HG02943 (cell line): ENCODE results near the gene SETBP1.

ENCODE experiments used
- ATAC-seq: cut with Tn5 transposase; IDR thresholded peaks from one replicate; pipeline ENCODE4 v1.9.1; 2021; ENCODE audit warnings: mild to moderate bottlenecking, low read depth, moderate library complexity; ENCODE audit not compliant: unreplicated experiment

SETBP1 gene

DNA sequence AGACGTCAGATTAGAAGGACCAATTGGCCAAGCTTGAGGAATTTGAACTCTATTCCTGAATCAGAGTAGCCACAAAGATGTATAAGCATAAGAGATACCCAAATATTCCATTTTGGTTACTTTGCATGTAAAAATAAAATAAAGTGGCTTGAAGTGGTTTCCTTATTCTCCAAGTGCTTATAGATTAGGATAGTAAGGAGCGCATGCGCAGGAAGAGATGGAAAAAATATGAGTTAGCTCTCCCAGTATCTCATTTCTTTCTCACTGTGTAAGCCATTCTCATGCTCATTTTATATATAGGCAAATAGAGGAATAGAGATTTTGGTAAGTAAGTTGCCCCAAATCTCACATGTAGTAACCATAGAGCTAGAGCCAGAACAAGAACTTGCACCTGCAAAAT, 241.3 kb downstream of the SETBP1 start:
- ATAC-seq = no peak

DNA sequence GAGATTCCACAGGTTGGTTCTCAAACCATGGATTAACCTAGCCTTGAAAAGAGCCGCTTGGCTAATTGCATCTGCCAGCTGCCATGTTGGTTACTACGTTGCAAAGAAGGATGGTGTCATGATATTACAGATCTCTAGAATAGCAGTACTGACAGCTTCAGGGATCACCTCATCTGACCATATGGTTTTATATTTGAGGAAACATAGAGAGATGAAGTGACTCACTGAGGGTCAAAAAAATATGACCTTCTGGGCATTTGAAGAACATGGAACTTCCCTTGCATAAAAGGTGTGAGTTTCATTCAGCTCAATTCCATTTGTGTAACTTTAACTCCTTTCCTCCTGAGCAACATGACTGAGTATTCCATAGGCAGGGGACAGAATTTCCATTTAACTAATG, 242.3 kb downstream of the SETBP1 start:
- no peak for ATAC-seq

DNA sequence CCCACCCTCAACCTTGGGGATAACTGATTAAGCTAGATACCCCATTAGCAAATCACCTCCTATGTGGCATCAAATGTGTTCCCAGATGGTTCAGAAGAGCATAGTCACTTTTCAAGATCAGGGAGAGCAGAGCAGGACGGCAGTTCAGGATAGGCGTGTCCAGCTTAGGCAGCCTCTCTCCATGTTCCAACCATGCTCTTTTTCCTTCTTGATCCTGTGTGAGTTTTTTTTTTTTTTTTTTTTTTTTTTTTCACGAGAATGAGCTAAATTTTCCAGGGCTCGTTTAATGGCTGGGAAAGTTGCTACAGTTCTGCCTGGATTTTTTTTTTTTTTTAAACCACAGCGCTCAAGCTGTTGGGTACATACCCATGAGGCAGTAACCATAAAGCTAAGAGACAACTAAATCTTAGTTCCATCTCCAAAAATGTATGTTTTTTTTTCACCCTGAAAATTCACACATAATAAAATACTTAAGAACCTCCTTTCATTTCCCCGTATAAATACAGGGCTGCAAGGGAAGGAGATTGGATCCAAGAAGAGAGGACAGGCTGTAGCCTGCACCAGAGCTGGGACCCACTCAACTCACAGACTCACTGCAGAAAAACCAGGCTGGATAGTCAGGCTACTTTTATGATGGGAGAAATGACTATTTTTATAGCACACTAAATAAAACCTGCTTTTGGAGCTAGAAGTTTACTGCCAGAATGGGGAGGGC, 244.3 kb downstream of the SETBP1 start:
- ATAC-seq = no peak

DNA sequence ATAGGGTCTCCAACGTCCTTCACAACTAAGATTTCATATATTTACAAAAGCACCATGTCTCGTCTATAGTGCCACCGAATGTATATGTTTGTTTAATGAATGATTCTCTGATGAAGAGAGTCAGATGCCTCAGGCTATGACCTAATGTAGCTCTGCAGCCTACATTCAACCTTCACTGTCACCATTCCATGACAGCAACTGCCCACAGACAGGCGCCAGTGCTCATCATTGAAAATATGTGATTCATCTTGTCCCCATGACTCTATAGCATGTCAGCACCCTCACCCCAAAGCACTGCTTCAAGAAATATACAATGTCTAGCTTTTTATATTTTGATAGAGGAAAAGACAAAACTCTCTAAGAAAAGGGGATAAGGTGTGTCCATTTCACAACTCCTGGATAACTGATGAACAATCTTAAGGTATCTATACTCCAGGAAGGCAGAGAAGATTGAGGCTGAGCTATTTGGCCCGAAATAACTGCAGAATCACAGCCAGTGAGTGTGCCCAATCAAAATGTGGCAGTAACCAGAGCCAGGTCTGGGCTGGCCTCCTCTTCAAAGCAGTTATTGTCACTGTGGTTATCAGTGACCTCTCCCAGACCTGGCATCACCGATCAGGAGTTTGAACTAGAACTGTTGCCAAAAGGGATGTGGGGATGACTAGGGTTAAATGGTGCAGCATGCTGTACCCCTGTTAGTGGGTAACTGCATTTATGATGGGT, 246.6 kb downstream of the SETBP1 start:
- ATAC-seq = no peak

DNA sequence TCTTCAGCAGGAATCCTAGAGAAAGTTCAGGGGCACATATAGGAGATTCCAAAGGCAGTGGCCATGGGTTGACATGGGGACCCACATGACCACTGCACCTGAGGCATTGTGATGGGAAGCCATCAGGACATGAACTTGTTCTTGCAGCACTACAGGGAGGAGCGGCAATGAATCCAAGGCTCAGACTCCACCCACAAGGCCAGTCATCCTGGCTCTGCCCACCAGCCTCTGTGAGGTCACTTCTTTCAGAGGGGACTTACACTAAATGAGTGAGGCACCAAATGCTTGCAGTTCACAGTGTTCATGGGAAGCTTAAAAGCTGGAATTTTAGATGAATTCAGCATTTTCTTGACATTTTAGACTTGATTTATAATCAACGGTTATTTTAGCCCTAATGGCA, 254.2 kb downstream of the SETBP1 start:
- no peak for ATAC-seq

DNA sequence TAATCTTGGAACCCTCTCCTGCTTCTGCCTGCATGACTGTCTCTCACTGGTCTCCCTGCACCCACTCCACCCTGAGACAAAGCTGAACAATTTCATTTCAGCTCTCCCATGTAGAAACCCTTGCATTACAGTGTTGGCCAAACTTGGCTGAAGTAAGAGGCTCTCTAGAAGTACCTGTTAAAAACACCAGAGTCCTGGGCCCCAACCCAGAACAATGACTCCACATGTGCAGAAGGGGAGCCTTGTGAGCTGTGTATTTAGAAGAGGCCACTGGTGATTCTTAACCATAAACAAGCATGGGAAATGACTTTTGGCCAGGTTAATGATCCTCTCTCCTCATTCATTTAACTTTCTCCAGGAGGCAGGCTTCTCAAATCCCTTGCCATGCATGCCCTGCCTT, 254.8 kb downstream of the SETBP1 start:
- ATAC-seq = no peak

DNA sequence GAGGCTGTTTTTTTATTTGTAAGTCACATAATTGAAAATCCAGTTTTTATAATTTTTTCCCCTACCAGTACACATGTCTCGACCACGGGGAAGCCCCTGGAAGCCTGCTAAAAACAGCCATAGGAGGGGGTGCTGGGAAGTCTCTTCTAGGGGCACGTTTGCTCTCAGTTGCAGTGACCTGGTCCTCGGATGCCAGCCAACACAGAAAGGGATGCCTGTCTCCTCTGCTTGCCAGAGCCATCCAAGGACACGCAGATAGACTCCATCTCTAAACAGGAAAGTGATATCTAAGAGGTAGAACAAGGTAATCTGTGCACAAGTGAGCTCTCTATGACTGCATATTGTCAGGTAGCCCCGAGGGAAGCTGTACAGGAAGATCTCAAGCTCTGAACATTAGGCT, 255.8 kb downstream of the SETBP1 start:
- ATAC-seq = no peak

DNA sequence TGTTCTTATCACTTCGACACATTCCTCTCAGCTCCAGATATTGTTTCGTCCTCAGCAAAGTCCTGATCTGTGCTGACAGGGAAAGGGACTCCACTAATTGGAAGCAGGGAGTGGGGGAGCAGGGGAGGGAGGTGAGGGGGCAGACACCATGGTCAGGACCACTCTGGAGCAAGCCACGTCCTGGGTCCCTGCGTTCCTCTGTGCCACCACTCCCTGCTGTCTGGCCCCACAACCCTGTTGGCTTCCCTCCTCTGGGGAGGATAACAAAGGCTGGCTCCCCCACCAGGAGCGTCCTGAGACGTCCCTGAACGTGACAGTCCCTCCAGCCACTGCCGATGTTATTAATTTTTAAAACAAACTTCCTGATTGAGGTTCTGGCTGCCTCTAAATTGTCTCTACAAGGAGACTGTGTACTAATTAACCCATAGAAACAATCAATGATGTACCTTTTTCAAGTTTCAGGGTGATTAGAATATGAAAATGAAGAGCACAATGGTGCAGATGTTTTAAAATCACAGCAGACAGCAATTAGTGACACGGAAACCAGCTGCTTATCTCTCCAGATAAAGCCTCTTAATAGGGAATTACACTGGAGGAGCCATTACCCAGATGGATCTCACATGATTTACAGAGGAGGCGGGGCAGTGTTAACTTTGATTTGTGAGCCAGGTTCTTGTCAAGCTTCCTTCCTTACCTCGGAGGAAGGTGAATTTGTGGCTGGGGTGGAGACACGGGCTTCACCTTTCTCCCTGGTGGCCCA, 257.5 kb downstream of the SETBP1 start:
- no peak for ATAC-seq

DNA sequence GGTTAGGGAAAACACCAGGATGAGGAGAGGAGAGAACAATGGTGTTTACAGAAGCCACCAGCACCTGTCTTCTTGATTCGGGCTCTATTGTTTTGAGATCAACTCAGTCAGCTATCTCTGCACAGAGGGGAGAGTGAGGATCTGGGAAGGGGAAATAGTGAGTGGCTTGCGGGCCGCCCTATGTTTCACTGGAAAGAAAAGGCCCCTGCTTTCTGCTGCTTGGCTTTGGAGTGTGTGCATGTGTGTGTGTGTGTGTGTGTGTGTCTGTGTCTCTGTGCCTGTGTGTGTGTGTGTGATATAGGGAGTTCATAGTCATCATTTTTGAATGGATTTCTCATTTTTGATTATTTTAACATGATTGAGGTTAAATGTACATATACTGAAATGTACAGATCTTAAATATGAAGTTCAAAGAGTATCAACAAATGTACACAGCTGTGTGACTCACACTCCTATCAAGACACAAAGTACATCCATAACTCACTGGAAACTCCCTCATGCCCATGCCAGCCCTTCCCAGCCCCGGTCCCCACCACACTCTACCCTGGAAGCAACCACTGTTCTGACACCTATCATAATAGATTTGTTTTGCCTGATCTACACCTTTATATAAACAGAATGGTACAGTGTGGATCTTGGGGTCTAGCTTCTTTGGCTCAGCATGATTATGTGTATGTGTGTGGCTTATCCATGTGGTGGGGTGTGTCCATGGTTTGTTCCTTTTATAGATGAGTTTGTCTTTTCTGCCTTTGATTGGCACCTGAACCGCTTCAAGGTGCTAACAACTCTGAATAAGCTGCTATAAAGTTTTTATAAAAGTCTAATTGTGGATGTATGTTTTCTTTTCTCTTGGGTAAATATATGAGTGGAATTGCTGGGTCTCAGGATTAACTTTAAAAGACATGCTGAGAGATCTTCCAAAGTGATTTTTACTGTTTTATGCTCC, 258.3 kb downstream of the SETBP1 start:
- no peak for ATAC-seq

DNA sequence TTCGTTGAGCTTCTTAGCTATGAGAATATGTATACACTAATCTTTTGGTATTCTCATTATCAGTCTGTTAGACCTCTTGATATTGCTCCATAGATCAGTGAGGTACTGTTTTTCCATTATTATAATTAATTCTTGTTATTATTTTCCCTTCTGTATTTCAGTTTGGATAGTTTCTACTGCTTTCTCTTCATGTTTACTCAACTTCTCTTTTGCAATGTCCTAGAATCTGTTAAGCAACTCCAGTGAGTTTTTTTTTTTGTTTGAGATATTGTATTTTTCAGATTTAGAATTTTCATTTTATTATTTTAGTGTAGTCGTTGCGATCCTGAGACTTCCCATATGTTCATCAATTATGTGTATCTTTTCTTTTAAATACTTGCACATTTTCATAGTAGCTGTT, 260.8 kb downstream of the SETBP1 start:
- ATAC-seq = no peak

DNA sequence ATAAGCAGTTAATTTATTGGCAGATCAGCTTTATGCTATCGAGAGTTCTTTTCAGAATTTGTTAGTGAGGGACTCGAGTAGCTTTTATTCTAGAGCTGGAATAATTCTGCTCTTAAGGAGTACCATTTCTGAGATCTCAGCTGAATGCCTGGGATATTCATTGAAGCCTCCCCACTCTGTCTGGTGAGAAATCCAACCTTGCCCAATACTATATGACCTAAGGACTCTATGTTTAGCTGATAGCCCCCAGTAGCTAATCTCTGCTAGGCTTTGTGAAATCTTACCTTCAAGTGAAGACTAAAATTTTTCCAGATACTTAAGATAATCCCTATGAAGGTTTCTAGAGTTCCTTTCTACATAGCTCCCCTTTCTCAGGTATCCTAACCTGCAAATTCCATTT, 261.4 kb downstream of the SETBP1 start:
- no peak for ATAC-seq

DNA sequence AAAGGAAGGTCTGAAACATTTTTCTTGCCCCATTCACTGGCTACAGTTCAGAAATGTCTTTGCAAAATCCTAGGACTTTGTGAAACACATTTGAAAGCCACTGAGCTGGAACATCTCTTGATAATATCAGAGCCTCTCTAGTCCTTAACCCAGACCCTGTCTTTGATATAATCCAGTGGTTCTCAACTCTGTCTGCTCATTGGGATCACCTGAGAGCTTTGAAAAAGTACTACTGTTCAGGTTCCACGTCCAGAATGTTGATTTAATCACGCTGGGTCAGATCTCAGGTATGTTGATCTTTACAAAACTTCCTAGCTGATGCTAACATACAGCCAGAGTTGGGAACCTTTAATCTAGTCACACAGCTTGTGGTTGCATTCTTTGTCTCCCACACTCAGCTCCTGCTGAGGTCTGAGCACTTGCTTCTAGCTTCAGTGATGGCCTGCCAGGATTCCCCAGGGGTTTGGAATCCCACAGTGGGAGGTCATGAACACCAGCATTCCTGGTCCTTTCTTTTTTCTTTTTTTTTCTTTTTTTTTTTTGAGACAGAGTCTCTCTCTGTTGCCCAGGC, 262.7 kb downstream of the SETBP1 start:
- no peak for ATAC-seq

DNA sequence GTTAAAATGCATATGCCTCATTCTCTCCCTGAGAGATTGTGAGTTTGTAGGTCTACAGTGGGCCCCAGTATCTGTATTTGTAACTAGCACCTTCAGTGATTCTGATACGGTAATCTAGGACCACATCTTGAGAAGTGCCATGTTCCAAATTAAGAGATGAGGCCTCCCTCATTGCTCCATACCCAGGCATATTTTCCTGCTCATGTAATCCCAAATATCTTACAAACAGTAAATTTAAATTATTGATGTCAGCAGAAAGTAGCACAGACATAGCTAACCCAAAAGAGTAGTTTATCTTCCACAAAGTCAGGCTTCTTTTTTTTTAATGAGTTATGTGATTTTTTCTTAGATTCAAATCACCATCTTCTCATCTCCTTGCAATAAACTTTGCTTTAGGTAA, 263.8 kb downstream of the SETBP1 start:
- no peak for ATAC-seq

DNA sequence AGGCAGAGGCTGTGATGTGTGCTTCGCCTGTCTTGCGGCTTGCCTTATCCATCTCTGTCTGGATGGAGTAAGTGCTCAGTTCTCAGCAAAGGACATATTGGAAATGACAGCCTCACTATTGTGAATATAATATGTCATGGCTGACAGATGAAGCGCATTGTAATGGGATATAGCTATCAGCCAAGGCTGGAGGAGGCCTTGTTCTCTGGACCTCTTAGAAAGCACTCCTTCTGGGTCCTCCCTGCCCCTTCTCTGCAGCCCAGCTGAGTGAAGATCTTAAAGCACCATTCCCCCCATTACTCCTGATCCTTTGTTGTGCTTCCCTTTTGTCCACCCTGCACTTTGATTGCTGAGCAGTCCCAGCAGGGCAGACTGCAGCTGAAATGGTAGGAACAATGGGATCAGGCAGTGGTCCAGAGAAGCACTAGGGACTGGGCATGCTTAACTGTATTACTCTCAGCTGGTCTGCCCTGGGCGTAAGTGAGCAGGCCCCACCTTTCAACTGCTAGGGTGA, 265.3 kb downstream of the SETBP1 start:
- ATAC-seq = no peak

DNA sequence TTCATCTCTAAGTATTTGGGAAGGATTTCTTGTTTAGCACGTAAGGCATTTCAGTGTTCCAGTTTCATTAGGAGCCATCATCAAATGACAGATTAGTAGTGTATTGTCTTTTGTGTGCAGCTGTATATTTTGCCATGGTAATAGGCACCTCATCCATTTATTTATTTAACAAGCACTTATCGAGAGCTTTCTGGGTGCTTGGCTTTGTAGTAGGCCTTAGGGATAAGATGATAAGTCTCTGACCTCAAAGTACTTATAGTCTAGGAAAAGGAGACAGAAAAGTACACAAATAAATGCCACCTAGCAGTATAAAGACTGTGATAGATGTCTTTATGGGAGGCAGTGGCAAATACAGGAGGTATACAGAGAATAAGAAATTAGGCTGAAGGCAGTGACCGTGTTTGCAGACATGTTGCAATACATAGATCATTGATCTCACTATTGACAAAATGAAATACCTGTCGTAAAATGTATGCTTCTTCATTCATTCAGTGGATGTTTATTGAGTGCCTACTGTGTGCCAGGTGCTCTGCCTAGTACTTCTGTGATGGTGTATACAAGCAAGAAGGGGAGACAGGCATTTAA, 265.9 kb downstream of the SETBP1 start:
- ATAC-seq = no peak

DNA sequence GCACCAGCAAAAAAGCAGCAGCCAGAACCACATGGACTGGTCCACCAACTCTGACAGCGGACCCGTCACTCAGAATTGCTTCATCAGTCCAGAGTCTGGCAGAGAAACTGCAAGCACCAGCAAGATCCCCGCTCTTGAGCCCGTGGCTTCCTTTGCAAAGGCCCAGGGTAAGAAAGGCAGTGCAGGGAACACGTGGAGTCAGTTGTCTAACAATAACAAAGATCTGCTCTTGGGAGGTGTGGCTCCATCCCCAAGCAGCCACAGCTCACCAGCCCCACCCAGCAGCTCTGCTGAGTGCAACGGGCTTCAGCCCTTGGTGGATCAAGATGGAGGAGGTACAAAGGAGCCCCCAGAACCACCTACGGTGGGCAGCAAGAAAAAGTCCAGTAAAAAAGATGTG, 269.3 kb downstream of the SETBP1 start:
- ATAC-seq = no peak

DNA sequence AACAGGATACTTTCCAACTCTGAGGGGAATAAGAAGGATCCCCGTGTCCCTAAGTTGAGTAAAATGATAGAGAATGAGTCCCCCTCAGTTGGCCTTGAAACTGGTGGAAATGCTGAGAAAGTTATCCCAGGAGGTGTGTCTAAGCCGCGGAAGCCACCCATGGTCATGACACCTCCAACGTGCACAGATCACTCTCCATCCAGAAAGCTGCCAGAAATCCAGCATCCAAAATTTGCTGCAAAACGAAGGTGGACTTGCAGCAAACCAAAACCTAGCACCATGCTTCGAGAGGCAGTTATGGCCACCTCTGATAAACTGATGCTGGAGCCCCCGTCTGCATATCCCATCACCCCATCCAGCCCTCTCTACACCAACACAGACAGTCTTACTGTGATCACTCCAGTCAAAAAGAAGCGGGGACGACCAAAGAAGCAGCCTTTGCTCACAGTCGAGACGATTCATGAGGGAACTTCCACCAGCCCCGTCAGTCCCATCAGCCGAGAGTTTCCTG, 270.1 kb downstream of the SETBP1 start:
- no peak for ATAC-seq

DNA sequence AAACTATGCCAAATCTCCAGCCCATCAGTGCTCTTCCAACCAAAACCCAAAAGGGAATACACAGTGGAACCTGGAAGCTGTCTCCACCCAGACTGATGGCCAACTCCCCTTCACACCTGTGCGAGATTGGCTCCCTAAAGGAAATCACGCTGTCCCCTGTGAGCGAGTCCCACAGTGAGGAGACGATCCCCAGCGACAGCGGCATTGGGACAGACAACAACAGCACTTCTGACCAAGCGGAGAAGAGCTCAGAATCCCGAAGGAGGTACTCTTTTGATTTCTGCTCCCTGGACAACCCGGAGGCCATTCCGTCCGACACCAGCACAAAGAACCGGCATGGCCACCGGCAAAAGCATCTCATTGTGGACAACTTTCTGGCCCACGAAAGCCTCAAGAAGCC, 271.1 kb downstream of the SETBP1 start:
- ATAC-seq = no peak

DNA sequence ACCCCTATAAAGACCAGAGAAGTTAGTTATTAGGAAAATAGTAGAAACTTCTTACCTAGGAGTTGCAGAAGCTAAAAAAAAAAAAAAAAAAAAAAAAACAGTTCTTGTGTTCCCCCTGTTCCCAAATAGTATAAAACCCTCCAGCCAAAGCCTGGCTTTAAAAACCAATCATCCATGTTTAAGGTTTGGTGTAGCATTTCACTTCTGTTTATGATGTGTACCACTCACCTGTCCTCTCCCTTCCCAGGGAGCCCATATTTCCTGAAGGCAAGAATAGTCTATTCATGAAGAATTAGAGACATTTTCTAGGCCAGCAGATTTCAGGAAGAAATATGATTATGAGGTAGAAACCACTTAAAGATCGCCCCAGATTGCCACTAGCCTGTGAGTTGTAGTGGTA, 273.6 kb downstream of the SETBP1 start:
- no peak for ATAC-seq
